HG03571 (cell line): ENCODE results near the gene SRGAP3.
A peak's percentile ranks its signal among the peaks of the same experiment; 100 is the strongest.

ENCODE experiments used
- ATAC-seq: cut with Tn5 transposase; IDR thresholded peaks from one replicate; pipeline ENCODE4 v1.9.1; 2021; ENCODE audit not compliant: unreplicated experiment

Gene SRGAP3

DNA sequence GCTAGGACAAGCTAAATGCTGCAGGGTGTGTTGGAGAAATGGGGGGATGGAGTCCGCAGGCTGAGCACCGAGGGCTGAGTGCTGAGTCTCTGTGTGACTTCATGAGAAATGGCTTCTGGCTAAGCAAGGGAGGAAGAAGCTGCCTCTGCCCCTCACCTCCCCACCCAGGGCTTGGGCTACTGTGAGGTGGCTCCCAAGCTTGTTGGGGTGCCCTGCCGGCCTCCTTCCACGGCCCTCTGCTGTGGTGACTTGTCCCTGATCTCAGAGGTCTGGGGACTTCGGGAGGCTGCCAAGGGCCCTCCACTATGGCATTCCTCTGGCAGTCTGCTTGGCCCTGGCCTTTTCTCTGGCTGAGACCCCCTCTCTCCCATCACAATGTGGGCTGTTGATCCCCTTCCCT is 256.1 kb downstream of the SRGAP3 start:
- no peak for ATAC-seq

DNA sequence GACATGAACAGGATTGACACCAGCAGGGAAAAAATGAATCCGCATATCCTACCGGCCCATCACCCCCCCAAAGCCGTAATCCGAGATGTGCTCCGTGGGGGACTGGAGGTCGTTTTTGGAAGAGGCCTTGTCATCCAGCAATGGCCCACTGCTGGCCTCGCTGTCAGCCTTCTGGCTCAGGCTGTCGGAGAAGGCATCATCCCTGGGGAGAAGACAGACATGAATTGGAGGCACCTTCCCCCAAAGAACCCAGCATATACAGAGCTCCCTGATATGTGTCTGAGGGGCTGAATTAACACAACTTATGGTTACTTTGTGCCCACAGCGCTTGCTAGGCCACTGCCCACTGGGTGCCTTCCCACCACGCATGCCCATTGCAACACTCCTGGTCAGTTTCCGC is 256.6 kb downstream of the SRGAP3 start:
- ATAC-seq: no peak

DNA sequence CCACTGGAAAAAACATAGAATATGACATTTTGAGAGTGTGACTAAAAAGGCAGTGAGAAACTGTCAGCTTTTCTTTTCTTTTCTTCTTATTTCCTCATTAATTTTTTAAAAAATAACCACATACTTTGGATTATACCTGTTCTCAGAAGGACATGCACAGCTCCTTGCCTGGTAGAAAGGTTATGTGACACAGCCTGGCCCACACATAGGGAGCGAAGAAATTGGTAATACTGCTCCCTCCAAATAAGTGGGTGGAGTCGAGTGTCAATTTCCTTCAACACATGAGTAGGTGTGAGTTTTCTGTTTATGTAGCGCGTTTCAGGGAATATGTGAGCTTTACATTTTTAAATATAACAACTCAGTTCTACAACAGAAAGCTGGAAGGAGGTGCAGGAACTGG is 257.2 kb downstream of the SRGAP3 start:
- no peak for ATAC-seq

DNA sequence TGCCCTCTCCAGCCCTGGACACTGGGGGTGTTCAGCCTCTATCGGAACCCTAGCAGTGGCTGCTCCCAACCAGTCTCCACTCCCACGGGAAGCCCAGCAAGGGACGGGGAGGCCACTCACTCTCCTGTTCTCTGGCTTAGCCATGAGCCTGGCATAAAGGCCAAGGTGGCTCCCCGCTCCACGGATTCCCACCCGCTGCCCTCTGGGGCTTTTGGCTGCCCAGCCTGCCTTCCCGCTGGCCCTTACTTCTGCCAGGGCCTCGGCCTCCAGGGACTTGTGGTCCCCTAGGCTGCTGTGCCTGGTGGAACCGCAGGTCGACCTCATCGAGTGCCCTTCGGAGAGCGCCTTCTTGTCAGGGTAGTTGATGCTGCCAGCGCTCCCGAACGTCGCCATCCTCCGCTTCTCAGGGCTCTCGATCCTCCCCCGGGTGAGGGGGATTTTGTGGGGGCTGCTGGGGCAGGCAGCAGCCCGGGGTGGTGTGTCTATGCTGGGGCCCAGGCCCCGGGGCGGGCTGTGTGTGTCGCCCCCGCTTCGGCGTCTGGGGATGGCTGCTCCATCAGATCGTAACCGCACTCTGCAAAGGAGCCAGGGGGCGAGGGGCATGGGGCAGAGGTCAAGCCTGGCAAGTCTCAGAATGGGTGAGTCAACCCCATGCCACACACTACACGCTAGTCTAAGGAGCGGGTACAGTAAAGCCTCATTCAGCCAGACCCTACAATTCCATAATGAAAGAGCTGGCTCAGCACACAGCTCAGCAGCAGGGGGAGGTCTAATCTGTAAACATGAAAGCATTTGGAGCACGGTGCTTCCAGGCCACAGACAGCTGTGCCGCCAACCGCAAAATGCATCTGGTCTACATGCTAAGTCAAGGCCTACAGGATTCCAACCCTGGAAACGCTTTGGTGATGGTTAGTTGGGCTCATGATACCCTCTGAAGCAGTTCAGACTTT is 258.9 kb downstream of the SRGAP3 start:
- no peak for ATAC-seq

DNA sequence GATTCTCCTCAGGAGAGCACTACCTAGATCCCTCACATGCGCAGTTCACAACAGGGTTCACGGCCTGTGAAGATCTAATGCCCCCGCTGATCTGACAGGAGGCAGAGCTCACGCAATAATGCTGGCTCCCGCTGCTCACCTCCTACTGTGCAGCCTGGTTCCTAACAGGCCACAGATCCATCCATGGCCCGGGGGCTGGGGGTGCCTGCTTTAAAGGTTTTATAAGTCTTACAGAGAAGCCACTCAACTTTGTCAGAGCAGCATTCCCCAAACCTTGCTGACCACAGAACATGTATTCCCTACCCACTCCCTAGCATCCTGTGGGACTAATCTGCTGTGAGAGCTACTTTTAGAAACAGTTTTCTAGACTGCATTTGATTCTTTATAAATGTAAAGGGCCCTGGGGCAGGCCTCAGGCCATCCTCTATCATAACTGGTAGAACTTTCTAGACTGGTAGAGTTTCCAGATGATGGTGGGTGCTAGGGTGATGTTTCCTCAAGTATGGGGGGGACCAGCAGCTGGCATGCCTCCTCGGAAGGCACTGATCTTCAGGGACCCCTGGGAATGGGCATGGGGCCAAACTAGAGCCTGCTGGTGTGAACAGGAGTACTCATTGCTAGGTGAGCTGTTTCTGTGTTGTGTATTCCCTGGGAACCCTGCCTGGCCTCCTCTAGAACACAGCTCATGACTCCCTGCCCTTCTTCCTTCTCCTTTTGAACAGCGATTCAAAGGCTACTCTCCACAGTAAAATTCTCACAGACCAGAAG is 260.5 kb downstream of the SRGAP3 start:
- ATAC-seq: no peak

DNA sequence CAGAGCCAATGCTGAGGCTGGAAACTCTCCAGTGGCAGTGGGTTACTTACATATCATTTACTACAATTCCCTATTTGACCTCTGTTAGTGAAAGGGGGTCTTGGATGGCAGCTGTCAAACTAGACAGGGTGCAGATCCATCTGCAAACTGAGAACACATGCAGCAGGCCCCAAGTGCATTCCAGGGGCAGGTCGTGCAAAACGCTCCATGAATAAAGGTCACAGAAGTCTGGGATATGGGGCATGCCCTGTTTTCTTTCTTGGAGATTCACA is 261.1 kb downstream of the SRGAP3 start:
- ATAC-seq: no peak

DNA sequence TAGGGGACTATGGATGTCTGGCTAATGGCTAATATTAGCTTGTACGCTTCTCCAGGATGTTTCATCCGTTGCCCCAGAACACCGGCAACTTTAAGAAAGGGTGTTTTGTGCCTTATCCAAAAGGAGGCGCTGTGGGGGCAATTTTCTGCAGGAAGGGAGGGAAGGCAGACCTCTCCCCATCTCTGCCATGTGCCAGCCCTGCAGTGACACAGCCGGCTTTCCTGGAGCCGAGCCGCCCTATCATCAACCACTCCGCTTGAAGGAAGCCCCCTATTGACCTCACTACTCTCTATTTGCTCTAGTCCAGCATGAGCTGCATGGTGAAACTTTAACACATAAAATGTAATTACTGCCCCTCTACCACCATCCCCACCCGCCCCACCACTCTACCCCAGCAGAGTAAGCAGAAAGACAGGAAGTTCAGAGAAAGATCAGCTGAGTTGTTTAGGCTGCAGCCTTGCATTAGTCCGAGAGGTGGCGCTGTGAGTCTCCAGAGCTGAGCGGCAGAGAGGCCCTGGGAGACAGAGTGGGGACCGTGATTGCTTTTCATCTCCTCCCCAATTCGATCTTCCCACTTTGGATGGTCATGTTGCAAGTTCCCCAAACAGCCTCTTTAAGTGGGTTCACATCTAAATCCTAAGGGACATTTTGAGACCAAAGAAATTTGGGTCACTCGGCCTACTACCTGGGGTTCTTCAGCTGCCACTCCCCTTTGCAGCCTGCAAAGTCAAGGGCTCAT is 261.6 kb downstream of the SRGAP3 start:
- ATAC-seq: peak; percentile 86

DNA sequence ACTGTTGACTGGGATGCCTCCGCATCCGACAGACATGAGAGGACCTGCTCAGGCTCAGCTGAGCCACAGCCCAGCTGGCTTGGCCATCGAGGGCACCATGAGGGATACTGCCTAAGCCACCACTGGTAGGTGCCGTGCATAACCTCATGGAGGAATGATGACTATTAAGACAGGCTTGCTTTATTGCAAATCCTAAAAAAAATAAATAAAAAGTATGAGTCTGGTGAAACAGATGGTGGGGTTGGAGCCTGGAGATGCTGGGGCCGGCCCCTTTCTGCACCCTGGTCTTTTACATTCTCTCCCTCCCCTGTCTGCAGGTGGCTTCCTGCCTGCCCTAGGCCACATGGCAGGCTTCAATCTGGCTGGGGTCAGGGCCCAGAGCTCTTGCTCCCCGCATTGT is 262.2 kb downstream of the SRGAP3 start:
- no peak for ATAC-seq

DNA sequence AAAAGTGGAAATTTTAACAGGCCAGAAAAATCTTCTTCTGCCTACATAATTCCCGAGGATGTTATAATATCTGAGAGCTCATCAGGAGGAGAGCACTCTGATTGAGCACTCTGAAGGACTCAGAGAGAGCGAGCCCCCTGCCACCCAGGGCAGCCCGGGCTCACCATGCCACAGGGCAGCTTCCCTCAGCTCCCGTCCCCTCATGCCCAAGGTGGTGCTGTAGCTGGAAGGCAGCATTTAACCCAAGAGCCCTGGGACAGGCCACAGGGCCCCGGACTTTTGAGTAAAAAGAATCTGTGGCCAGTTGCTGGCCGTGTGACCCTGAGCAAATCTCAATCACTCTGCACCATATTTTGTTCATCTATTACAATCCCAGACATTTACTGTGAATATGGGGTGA is 262.7 kb downstream of the SRGAP3 start:
- no peak for ATAC-seq

DNA sequence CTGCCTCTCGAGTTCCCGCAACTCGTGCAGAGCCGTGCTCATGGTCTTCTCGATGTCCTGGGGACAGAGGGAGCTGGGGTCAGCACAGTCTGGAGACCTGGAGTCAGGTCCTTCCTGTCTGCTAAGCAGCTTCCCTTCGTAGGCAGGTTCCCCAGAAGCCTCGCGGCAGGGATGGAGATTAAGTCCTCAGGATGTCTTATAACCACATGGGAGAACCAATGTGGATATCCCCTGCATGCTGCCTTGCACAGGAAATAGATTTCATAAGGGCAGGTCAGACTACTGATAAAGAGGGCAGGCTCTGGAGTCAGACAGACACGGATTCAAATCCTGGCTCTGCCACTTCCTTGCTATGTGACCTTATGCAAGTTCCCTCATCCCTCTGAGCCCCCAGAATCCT is 263.6 kb downstream of the SRGAP3 start:
- ATAC-seq: no peak

DNA sequence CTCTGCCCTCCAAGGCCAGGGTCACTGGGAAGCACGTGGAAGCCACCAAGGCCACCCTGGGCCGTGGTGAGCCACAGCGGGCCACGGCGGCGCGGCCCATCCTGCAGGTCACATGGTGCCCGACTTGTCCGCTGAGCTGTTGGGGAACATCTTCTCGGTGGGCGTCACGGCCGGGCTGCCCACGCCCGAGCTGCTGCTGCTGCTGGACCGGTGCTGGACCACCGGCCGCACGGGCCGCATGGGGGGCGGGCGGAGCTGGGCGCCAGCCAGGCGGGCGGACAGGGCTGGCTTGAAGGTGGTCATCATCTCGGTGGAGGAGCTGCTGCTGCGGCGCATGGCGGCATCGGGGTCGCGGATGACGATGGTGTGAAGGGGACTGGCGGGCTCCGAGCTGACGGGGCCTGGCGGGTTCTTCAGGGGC is 264.0 kb downstream of the SRGAP3 start:
- no peak for ATAC-seq

DNA sequence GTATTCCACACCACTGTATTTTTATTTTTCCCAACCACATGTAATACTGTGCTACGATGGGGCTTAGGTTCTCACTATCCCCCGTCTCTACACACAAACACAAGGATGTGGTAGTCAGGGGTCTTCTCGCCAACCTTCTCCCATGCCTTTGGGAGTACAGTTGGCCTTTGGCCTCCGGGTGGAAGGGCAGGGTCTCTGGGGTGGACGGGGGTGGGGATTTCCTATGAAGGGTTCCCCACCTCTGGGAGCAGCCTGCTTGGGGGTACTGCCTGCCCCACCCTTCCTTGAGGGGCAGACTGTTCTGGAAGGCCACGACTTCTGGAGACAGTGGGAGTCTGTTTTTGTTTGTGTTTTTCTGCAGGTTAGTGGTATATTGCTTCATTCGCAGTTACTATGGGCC is 264.9 kb downstream of the SRGAP3 start:
- ATAC-seq: no peak

DNA sequence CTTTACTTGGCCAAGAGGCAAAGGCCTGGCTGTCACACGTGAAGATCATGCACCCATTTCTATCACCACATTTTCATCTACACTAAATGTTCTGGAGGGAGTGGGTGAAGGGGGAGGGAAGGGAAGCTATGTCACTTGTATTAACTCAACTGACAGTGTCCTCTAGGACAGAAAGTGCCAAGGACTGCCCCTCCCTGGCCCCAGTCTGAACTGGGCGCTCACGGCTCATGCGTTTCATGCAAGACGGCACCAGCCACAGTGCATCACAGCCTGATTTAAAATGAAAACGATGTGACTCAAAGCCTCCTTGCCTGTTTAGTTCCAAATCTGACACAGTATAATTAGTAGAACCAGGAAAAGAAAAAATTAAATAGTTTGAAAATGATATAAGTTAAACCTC is 265.4 kb downstream of the SRGAP3 start:
- no peak for ATAC-seq

DNA sequence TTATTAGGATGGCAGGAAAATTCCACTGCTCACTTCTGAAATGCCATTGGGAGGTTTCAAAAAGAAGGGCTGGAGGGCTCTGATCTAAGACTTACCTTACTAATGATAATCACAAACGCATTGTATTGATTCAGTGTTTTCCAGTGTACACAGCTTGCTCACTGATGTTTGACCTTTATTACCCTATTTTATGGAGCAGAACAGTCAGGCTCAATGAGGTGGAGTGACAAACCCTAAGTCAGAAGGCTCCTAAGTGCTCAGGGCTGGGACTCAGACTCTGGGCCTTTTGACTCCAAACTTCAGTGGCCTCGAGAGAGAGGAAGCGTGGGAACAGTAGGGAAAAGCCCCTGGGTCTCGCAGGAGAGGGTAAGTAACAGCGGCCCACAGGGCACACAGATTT is 265.9 kb downstream of the SRGAP3 start:
- ATAC-seq: no peak

DNA sequence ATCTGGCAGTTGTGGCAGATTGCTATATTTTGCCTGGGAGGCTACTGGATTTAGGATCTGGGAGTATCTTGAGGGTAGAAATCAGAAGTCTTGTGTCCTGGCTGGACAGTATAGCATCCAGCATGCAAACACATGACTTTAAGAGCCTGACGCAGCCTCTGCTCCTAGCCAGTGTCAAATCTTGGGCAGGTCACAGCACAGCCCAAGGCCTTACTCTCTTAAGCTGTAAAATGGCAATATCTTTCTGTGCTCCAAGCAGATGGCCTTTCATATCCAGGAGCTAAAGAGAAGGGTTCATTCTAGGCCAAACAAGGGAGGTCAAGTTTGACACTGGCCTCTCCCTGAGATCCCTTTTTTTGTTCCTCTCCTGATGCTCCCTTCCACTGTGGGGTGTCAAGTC is 266.4 kb downstream of the SRGAP3 start:
- ATAC-seq: no peak

DNA sequence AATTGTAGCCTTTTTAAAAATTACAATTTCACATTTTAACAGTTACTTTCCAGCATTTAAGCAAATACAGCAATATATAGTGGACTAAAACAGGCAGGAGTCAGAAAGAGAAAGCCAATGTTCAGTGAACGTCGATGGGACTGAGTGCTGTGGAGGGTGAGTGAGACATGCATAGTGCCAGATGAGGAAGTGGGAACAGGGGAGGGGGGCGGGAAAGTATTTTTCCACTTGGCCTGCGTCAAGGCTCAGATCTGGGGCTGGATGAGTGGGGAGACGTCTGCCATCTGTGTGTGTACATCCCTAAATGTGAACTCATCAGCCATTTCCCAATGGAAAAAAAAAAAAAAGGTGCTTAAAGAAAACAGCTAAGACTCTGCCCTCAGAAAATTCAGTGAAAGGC is 266.9 kb downstream of the SRGAP3 start:
- ATAC-seq: no peak

DNA sequence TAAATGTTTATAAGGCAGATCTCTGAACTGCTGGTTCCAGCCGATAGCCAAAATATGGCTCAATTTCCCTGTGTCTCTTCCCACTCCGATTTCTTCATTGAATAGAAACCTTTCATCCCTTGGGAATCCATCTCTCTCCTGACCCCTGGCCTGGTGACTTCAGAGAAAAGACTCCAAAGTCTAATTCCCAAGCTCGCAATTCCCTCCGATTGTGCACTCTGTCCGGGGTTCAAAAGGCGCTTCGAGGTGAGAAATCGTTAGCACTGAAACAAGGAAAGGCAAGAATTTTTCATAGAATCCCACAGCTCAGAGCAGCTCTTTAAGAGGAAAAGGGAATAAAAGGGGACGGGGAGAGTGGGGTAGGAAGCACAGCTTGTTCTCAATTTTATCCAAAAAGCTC is 267.7 kb downstream of the SRGAP3 start:
- no peak for ATAC-seq

DNA sequence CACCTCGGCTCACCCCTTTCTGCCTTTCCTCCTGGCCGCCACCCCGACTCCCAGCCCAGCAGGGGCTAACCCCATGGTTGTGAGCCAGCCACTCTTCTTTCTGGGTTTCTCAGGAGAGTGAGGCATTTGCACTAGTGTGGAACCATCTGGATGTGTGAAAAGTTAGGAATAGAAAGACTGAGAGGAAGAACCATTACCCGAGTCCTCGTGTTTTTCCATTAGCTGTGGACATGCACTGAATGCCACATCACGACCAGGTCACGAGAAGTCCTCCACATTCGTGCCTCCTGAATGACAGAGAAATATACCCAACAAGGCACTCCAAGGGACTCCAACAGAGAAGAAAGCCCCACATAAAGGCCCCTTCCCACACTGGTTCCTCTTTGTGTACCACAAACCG is 268.1 kb downstream of the SRGAP3 start:
- no peak for ATAC-seq

DNA sequence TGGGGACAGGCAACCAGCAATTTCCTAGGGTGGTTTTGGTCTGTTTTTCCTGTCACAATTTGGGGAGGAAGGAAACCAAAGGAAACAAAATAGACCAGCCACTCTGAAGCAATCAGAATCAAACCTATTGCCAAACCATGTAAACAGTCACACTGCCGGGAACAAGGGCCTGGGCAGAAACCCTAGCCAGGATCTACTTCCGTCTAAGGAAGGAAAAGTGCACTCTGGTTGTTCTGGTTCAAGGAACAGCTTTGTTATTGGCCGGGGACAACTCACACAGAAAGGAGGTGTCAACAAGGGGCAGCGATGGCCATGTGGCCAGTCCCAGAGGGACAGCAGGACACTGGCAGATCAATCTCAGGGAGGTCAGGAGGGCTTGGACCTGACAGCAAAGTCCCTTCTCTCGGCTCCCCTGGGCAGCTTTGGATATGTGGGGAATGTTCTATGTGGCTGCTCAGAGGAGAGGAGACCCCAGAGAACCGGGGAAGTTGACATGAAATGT is 268.6 kb downstream of the SRGAP3 start:
- no peak for ATAC-seq

DNA sequence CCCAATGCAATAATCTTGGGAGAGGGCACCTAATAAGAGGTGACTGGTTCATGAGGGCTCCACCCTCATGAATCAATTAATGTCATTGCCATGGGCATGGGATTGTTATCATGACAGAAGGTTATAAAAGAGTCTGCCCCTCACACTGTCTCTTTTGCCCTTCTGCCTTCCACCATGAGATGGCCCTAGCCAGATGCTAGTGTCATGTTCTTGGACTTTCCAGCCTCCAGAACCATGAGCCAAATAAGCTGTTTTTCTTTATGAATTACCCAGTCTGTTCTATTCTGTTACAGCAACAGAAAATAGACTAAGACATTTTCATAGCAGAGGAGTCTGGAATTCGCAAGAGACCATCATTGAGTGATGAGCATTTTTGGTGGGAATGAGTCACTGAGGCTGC is 270.2 kb downstream of the SRGAP3 start:
- ATAC-seq: no peak

DNA sequence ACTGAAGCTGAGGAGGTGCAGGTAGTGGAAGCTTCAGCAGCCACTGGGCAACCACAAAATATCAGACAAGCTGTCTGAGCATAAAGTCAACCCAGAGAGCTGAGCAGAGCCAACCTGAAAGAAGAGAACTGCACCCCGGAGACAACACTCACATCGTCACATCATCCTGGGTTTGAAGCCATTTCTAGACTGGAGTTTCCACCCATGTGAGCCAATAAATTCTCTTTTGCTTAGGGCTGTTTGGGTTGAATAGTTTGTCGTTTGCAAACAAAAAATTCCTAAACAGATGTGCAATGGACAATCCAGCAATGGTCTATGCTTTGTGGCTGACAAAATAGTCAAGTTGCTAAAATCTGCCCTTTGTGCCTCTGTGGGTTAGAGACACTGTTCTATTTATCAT is 270.9 kb downstream of the SRGAP3 start:
- ATAC-seq: no peak
